ENCODE results near the gene SPSB4. TPM values are rescaled to one million over a fixed set of nuclear protein-coding genes. Genes with fewer than 3 reads are reported as not detected.

The SPSB4 gene
- total and polyA plus RNA-seq, 2 donors (not counting 1 experiment from before 2014, with no cell fraction given): not detected

- WGBS (ENCODE audit: insufficient coverage): no CpG with 5 or more reads among the region's 2 CpGs
- ATAC-seq (ENCODE audit: low read depth) (no peak), DNase-seq (no peak)
- Histone ChIP-seq H3K27ac (ENCODE audit: low read length in 2 of 2) (no peak overlapping the region), H3K4me3 (ENCODE audit: control extremely low read depth in 1 of 5, extremely low read depth in 1 of 5, insufficient read depth in 1 of 5, low read depth in 2 of 5, low read length in 4 of 5) (no peak overlapping the region), H3K4me1 (ENCODE audit: control insufficient read depth in 2 of 2, insufficient read depth in 2 of 2, low read length in 2 of 2) (peaks cover 5 to 9% of the 10 kb centered on the region in 2 donors), H3K27me3 (replicated peaks in 1 of 4; ENCODE audit: control extremely low read depth in 1 of 4, control insufficient read depth in 3 of 4, insufficient read depth in 4 of 4, low read length in 3 of 4) (peaks cover 0 to 42% (median 17%) of the 10 kb centered on the region in 4 experiments), H4K20me1 (ENCODE audit: control insufficient read depth, insufficient read depth, low read length, poor library complexity, severe bottlenecking) (no peaks in the 10 kb centered on the region), H3K79me2 (ENCODE audit: control insufficient read depth, insufficient read depth, low read length) (no peaks in the 10 kb centered on the region), H3K36me3 (replicated peaks in 1 of 2; ENCODE audit: control extremely low read depth in 1 of 2, control insufficient read depth in 1 of 2, extremely low read depth in 1 of 2, insufficient read depth in 2 of 2, low read length in 1 of 2) (no peaks in the 10 kb centered on the region), H2AFZ (ENCODE audit: insufficient read depth, low read depth, low read length, poor library complexity, severe bottlenecking) (no peak overlapping the region), H3K9ac (ENCODE audit: low read length) (no peak overlapping the region), H3K9me3 (ENCODE audit: control extremely low read depth in 1 of 3, control insufficient read depth in 2 of 3, insufficient read depth in 1 of 3, low read length in 2 of 3) (no peaks in the 10 kb centered on the region), H3K4me2 (replicated peaks; ENCODE audit: low read depth, low read length, poor library complexity, severe bottlenecking) (no peak overlapping the region)
- CTCF ChIA-PET: interaction anchor here (1.3 kb wide), 1 partner anchor 142 kb away, joined by 3 read pairs; no protein-coding TSS in a partner anchor
- peaks cover 9% of the 10 kb centered on the region for H3K4me1 Mint-ChIP-seq
- no peak overlapping the region for H3K27ac Mint-ChIP-seq
- no peaks in the 10 kb centered on the region for H3K9me3 Mint-ChIP-seq (ENCODE audit: insufficient read depth)
- no peak overlapping the region for H3K4me3 Mint-ChIP-seq
- POLR2A ChIA-PET: no interaction called here
- intact Hi-C loops (cut with micrococcal nuclease): no loop called here
- TF ChIP-seq, protein P1, sequence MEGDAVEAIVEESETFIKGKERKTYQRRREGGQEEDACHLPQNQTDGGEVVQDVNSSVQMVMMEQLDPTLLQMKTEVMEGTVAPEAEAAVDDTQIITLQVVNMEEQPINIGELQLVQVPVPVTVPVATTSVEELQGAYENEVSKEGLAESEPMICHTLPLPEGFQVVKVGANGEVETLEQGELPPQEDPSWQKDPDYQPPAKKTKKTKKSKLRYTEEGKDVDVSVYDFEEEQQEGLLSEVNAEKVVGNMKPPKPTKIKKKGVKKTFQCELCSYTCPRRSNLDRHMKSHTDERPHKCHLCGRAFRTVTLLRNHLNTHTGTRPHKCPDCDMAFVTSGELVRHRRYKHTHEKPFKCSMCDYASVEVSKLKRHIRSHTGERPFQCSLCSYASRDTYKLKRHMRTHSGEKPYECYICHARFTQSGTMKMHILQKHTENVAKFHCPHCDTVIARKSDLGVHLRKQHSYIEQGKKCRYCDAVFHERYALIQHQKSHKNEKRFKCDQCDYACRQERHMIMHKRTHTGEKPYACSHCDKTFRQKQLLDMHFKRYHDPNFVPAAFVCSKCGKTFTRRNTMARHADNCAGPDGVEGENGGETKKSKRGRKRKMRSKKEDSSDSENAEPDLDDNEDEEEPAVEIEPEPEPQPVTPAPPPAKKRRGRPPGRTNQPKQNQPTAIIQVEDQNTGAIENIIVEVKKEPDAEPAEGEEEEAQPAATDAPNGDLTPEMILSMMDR (IDR thresholded peaks at IDR 0.05): no peak
- TF ChIP-seq EZH2 (IDR thresholded peaks at IDR 0.05; ENCODE audit: borderline replicate concordance, insufficient read depth, low read depth, low read length, poor library complexity, severe bottlenecking): no peak
- peaks cover 65% of the 10 kb centered on the region for H3K27me3 Mint-ChIP-seq
Measured at GRCh38 chr3:141049681-141050080, 1.5 kb upstream of the SPSB4 start.

DNA sequence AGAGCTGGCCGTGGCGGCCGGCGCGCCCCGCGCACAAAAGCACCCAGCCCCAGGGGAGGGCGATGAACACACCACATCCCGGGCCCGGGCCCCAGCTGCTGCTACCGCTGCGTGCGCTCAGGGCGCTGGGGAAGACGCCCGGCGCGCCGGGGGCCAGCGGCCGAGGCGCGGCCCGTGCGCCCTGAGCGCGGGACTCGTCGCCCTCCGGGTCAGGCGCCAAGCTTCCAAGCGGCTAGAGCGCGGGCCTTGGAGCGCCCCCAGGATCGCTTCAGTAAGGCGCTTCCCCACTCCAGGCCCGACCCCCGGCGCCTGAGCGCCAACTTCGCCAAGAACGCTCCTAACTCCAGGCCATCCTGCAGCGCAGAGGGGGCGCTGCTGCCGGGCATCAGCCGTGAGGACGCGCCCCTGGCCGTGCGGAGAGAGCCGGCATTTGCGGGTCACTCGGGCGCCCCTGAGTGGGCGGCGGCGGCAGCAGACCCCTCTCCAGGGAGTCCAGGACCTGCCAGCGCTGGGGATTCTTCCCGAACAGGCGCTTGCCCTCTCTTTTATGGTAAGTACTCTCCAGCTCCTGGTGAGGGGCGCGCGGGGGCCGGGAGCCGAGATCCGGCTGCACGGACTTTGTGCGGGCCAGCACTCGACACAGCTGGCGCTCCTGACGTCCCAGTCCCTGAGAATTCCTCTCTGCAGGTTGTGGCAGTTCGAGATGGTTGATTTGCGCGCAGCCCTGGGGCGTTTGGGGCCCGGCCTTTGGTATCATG, 475 bp downstream of the SPSB4 start:
- 3% methylated on average over 77 of the region's 77 CpGs for WGBS (ENCODE audit: insufficient coverage)
- peaks cover 0 to 47% (median 17%) of the 10 kb centered on the region in 4 experiments for H3K27me3 ChIP-seq (replicated peaks in 1 of 4; ENCODE audit: control extremely low read depth in 1 of 4, control insufficient read depth in 3 of 4, insufficient read depth in 4 of 4, low read length in 3 of 4)
- ATAC-seq (ENCODE audit: low read depth) (no peak), DNase-seq (peak; percentile 16)
- peaks cover 0 to under 1% (median 0%) of the 10 kb centered on the region in 3 donors for H3K9me3 ChIP-seq (ENCODE audit: control extremely low read depth in 1 of 3, control insufficient read depth in 2 of 3, insufficient read depth in 1 of 3, low read length in 2 of 3)
- H3K4me2 ChIP-seq (replicated peaks; ENCODE audit: low read depth, low read length, poor library complexity, severe bottlenecking): peak overlapping the region; percentile 64
- H3K4me3 ChIP-seq (ENCODE audit: control extremely low read depth in 1 of 5, extremely low read depth in 1 of 5, insufficient read depth in 1 of 5, low read depth in 2 of 5, low read length in 4 of 5): no peak overlapping the region
- POLR2A ChIA-PET: no interaction called here
- intact Hi-C loops (cut with micrococcal nuclease): no loop called here
- no peaks in the 10 kb centered on the region for H3K9me3 Mint-ChIP-seq (ENCODE audit: insufficient read depth)
- H3K4me3 Mint-ChIP-seq: no peak overlapping the region
- H3K27ac Mint-ChIP-seq: no peak overlapping the region
- no peaks in the 10 kb centered on the region for H3K79me2 ChIP-seq (ENCODE audit: control insufficient read depth, insufficient read depth, low read length)
- peaks cover 5 to 9% of the 10 kb centered on the region in 2 donors for H3K4me1 ChIP-seq (ENCODE audit: control insufficient read depth in 2 of 2, insufficient read depth in 2 of 2, low read length in 2 of 2)
- H3K9ac ChIP-seq (ENCODE audit: low read length): no peak overlapping the region
- peaks cover 74% of the 10 kb centered on the region for H3K27me3 Mint-ChIP-seq
- CTCF ChIA-PET: no interaction called here
- no peaks in the 10 kb centered on the region for H4K20me1 ChIP-seq (ENCODE audit: control insufficient read depth, insufficient read depth, low read length, poor library complexity, severe bottlenecking)
- H3K4me1 Mint-ChIP-seq: peaks cover 9% of the 10 kb centered on the region
- no peak overlapping the region for H3K27ac ChIP-seq (ENCODE audit: low read length in 2 of 2)
- no peak for TF ChIP-seq EZH2 (IDR thresholded peaks at IDR 0.05; ENCODE audit: borderline replicate concordance, insufficient read depth, low read depth, low read length, poor library complexity, severe bottlenecking)
- TF ChIP-seq, protein P1 (IDR thresholded peaks at IDR 0.05): no peak
- no peaks in the 10 kb centered on the region for H3K36me3 ChIP-seq (replicated peaks in 1 of 2; ENCODE audit: control extremely low read depth in 1 of 2, control insufficient read depth in 1 of 2, extremely low read depth in 1 of 2, insufficient read depth in 2 of 2, low read length in 1 of 2)
- H2AFZ ChIP-seq (ENCODE audit: insufficient read depth, low read depth, low read length, poor library complexity, severe bottlenecking): no peak overlapping the region
